PFSK-1 (cell line): ENCODE data around the gene DDX17.

ENCODE experiments used
- FOXP2 ChIP-seq: optimal IDR thresholded peaks from 2 replicates; pipeline ENCODE3; 2011; ENCODE audit warnings: borderline replicate concordance, control low read depth, inconsistent platforms; ENCODE audit not compliant: insufficient read depth; ENCODE audit errors: extremely low read length, extremely low read depth
- POLR2AphosphoS5 ChIP-seq: IDR thresholded peaks from 2 replicates; pipeline ENCODE4 v1.6.1; 2012; ENCODE audit warnings: low read depth, mild to moderate bottlenecking, control low read depth, low read length, moderate library complexity
- SIN3A ChIP-seq: IDR thresholded peaks from 2 replicates; pipeline ENCODE4 v1.6.1; 2012; ENCODE audit warnings: mild to moderate bottlenecking, low read length, moderate library complexity, borderline replicate concordance; ENCODE audit not compliant: insufficient read depth
- TAF1 ChIP-seq: IDR thresholded peaks from 2 replicates; pipeline ENCODE4 v1.6.1; 2012; ENCODE audit warnings: low read length, control low read depth, borderline replicate concordance; ENCODE audit not compliant: insufficient read depth
- TF ChIP-seq, protein P1 (sequence below), 2 experiments: IDR thresholded peaks; 2 replicates each; pipeline versions ENCODE4 v1.6.1 to v1.8.0; 2011 to 2012; ENCODE audit warnings: low read depth in 2 of 2, low read length in 2 of 2, control low read depth in 1 of 2, inconsistent platforms in 1 of 2, mild to moderate bottlenecking in 1 of 2, moderate library complexity in 1 of 2; ENCODE audit not compliant: insufficient read depth in 1 of 2

Gene DDX17

DNA sequence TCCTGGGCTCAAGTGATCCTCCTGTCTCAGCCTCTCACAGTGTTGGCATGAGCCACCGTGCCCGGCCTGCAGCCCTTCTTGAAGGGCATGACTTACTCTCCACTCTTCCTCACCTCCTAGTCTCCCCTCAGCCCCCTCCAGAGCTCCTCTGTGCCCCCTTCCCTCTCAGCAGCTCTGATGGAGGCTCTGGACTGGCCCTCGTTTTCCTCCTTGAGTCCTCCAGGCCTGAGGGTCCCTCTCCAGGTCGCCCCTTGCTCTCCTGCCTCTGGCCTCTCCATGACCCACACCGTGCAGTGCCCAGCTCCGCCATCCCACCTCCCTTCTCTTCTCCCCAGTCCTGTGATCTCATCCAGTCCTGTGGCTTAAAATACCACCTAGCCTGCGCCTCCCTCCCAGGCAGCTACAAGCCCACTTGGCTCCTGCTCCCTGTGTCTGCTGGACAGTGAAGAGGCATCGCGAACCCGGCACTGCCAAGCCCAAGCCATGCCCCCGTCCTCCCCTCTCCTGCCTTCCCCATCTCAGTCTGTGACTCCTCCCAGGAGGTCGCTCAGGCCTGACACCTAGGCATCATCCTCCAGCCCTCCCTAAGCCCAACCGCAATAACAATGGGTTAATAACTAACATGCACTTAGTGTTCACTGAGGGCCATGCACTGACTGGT lies 63.0 kb downstream of the DDX17 start:
- TF ChIP-seq, protein P1, sequence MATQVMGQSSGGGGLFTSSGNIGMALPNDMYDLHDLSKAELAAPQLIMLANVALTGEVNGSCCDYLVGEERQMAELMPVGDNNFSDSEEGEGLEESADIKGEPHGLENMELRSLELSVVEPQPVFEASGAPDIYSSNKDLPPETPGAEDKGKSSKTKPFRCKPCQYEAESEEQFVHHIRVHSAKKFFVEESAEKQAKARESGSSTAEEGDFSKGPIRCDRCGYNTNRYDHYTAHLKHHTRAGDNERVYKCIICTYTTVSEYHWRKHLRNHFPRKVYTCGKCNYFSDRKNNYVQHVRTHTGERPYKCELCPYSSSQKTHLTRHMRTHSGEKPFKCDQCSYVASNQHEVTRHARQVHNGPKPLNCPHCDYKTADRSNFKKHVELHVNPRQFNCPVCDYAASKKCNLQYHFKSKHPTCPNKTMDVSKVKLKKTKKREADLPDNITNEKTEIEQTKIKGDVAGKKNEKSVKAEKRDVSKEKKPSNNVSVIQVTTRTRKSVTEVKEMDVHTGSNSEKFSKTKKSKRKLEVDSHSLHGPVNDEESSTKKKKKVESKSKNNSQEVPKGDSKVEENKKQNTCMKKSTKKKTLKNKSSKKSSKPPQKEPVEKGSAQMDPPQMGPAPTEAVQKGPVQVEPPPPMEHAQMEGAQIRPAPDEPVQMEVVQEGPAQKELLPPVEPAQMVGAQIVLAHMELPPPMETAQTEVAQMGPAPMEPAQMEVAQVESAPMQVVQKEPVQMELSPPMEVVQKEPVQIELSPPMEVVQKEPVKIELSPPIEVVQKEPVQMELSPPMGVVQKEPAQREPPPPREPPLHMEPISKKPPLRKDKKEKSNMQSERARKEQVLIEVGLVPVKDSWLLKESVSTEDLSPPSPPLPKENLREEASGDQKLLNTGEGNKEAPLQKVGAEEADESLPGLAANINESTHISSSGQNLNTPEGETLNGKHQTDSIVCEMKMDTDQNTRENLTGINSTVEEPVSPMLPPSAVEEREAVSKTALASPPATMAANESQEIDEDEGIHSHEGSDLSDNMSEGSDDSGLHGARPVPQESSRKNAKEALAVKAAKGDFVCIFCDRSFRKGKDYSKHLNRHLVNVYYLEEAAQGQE (IDR thresholded peaks at IDR 0.05; ENCODE audit: insufficient read depth in 1 of 2, low read depth in 2 of 2, low read length in 2 of 2) = no peak
- TF ChIP-seq SIN3A = no peak
- no peak for TF ChIP-seq TAF1
- TF ChIP-seq FOXP2 = no peak
- no peak for TF ChIP-seq POLR2AphosphoS5

DNA sequence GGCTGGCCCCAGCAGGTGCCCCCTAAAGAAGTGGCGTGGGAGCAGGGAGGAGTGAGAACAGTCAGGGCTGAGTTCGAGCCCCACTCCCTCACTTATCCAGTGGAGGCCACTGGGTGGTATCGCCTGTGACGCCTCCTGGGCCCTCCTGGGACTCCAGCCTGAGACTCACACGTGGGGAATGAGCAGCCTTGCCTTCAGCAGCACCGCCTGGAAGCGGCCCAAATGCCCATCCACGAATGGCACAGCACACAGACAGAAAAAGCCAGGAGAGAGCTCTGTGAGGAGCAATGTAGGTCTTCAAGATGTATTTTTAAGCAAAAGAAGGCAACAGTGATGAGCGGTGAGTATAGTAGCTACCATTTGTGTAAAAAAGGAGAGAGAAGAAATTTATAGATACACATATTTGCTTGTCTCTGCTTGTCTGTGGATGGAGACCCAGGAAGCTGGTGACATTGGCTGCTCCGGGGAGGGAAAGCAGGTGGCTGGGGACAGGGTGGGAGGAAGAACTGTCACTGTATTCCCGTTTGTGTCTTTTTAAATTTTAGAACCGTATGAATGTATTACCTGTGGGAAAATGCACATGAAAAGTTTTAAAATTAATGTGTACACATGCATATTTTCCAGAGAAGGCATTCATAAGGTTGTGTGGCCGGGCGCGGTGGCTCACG lies 64.4 kb downstream of the DDX17 start:
- TF ChIP-seq FOXP2 (no peak), TAF1 (no peak), POLR2AphosphoS5 (no peak), SIN3A (no peak)
- TF ChIP-seq, protein P1 (IDR thresholded peaks at IDR 0.05; ENCODE audit: insufficient read depth in 1 of 2, low read depth in 2 of 2, low read length in 2 of 2) = no peak

DNA sequence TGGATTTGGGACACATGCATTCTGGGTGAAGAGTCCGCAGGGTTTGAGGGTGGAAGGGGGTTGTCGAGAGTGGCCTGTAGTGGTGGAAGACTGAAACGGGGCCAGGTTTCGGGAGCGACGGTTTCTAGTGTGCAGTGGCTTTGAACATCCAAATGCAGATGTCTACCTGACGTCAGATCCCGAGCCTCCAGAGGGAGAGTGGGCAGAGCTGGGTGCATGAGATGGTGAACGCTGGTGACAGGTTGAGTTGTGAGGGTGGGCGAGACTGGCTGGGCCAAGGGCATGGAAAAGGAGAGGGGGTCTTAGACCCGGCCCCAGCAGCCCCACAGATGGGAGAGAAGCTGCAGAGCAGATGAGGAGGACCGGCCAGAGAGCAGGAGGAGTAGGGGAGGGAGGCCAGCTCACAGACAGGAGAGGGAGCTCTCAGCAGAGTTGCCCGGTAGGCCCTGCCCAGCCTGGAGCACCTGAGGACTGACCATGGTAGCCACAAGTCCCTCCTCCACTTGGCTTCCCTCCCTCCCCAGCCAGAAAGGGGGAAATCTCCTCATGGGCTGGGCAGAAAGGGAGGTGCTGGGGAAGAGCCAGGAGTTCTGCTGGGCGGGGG lies 65.3 kb downstream of the DDX17 start:
- no peak for TF ChIP-seq TAF1
- TF ChIP-seq FOXP2 = no peak
- TF ChIP-seq SIN3A = no peak
- TF ChIP-seq, protein P1 (IDR thresholded peaks at IDR 0.05; ENCODE audit: insufficient read depth in 1 of 2, low read depth in 2 of 2, low read length in 2 of 2) = no peak
- no peak for TF ChIP-seq POLR2AphosphoS5

DNA sequence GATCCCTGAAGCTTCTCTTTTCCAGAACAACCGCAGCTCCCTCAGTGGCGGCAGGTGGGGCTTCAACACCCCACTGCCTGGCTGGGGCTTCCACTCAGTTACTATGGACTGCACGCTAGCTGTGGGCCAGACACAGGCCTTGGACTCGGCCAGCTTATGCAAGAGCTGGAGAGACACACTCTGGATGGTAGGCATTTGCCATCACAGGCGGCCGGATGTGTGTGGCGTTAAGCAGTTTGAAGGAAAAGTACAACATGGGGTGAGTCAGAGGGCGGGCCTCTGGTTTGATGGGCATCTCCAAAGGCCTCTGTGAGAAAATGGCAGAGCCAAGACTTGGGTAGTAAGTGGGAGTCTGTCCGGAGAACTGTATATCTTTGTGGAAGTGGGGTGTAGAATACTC lies 68.7 kb downstream of the DDX17 start:
- TF ChIP-seq FOXP2 = no peak
- TF ChIP-seq SIN3A = no peak
- TF ChIP-seq POLR2AphosphoS5 = no peak
- TF ChIP-seq TAF1 = no peak
- TF ChIP-seq, protein P1 (IDR thresholded peaks at IDR 0.05; ENCODE audit: insufficient read depth in 1 of 2, low read depth in 2 of 2, low read length in 2 of 2) = no peak
